ENCODE measurements around the gene PLA2G2C.

Gene PLA2G2C

GRCh38 chr1:20126806-20127440 lies 59.4 kb downstream of the PLA2G2C start:
- no peak for TF ChIP-seq CTCF (IDR thresholded peaks at IDR 0.05; ENCODE audit: extremely low read depth, insufficient read depth, missing control alignments)
- in situ Hi-C loops (cut with MboI; ENCODE audit: low pct_unique_long_range_greater_than_20kb, low sequenced_read_pairs, unreplicated experiment): loop anchor here (25.0 kb wide), 1 partner anchor 215 kb away; the partner anchor contains the start of gene PLA2G2E
- DNase-seq (ENCODE audit: low spot score): no peak

GRCh38 chr1:20126041-20126805 lies 60.1 kb downstream of the PLA2G2C start:
- TF ChIP-seq CTCF (IDR thresholded peaks at IDR 0.05; ENCODE audit: extremely low read depth, insufficient read depth, missing control alignments): no peak
- in situ Hi-C loops (cut with MboI; ENCODE audit: low pct_unique_long_range_greater_than_20kb, low sequenced_read_pairs, unreplicated experiment): loop anchor here (25.0 kb wide), 1 partner anchor 214 kb away; the partner anchor contains the start of gene PLA2G2E
- DNase-seq (ENCODE audit: low spot score): peak; percentile 65

DNA sequence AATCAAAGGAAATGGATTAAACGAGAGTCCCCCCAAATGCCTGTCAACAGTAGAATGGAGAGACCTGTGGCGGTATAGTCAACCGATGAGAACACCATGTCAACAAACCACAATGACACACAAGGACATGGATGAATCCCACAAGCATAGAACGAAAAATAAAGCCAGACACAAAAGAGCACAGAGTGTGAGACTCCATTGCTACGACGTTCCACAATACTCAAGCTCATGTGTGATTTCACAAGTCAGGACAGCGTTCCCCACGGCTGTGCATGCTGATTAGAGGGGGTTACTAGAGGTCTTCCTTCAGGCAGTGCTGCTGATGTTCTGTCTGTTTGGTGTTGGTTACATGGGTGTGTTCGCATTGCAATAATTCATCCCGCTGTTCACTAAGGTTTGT lies 61.2 kb downstream of the PLA2G2C start:
- TF ChIP-seq CTCF (IDR thresholded peaks at IDR 0.05; ENCODE audit: extremely low read depth, insufficient read depth, missing control alignments): no peak
- DNase-seq (ENCODE audit: low spot score): no peak
- in situ Hi-C loops (cut with MboI; ENCODE audit: low pct_unique_long_range_greater_than_20kb, low sequenced_read_pairs, unreplicated experiment): loop anchor here (25.0 kb wide), 1 partner anchor 213 kb away; the partner anchor contains the start of gene PLA2G2E

DNA sequence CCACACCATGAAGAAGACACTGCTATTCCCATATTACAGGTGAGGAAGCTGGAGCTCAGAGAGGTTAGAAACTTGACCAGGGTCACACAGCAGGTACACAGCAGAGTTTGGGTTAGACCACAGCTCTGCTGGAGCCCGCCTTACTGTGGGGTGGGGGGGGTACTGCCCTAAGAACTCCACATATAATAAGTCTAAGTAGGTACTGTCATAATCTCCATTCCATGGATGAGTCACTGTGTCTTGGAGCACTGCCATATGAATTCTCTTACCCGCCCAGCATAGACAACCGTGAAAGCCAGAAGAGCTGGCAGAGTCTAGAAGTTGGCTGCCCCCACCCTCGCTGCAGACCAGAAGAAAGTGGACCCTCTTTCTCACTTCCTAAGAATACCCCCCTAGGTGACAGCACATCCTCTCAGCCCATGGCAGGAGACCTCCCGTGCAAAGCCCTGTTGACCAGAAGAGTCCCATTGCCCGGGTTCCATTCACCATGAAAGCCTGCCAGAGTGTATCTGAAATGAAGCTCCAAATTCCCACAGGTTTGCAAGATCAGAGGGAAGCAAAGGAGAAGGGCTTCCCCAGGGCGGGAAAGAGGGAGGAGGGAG lies 61.8 kb downstream of the PLA2G2C start:
- no peak for TF ChIP-seq CTCF (IDR thresholded peaks at IDR 0.05; ENCODE audit: extremely low read depth, insufficient read depth, missing control alignments)
- in situ Hi-C loops (cut with MboI; ENCODE audit: low pct_unique_long_range_greater_than_20kb, low sequenced_read_pairs, unreplicated experiment): loop anchor here (25.0 kb wide), 1 partner anchor 212 kb away; the partner anchor contains the start of gene PLA2G2E
- DNase-seq (ENCODE audit: low spot score): no peak

DNA sequence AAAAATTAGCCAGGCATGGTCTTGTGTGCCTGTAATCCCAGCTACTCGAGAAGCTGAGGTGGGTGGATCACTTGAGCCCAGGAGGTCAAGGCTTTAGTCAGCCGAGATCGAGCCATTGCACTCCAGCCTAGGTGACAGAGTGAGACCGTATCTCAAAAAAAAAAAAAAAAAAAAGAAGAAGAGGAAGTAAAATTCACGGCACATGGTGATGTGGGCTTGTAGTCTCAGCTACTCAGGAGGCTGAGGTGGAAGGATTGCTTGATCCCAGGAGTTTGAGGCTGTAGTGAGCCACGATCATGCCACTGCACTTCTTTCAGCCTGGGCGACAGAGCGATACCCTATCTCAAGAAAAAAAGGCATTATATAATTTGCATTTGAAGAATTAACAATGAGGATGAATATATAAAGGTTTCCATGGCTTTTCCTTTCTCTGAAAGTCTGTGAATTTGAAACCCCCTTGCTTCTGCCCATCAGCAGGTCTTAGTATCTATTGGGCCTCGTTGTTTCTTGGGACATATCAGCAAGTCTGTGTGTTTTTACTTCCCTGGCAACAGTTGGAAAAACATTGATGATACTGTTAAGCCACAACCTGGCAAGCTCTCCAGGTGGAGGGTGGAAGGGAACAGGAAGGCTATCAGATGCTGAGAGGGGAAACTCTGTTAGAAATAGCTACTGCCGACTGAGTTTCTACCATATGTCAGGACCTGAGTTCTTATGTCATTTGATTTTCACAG lies 62.4 kb downstream of the PLA2G2C start:
- no peak for TF ChIP-seq CTCF (IDR thresholded peaks at IDR 0.05; ENCODE audit: extremely low read depth, insufficient read depth, missing control alignments)
- in situ Hi-C loops (cut with MboI; ENCODE audit: low pct_unique_long_range_greater_than_20kb, low sequenced_read_pairs, unreplicated experiment): no loop called here

GRCh38 chr1:20120796-20121195 lies 65.5 kb downstream of the PLA2G2C start:
- DNase-seq (ENCODE audit: low spot score): no peak
- no peak for TF ChIP-seq CTCF (IDR thresholded peaks at IDR 0.05; ENCODE audit: extremely low read depth, insufficient read depth, missing control alignments)
- in situ Hi-C loops (cut with MboI; ENCODE audit: low pct_unique_long_range_greater_than_20kb, low sequenced_read_pairs, unreplicated experiment): no loop called here

More for the DNA sequence above, 62.4 kb downstream of the PLA2G2C start:
- no peak for DNase-seq (ENCODE audit: low spot score)
